Measurements from ENCODE around the gene ZNF750. TPM values are rescaled to one million over a fixed set of nuclear protein-coding genes. Genes with fewer than 3 reads are reported as not detected.

The ZNF750 gene
- total RNA-seq, 2 donors from 2014 or later: not detected

- no peak for ATAC-seq
- intact Hi-C loops (cut with DNase I): loop anchor here in 1 of 2 donors (10.0 kb wide), 1 partner anchor 89 kb away; no protein-coding TSS in a partner anchor
- no peak for DNase-seq
Measured at GRCh38 chr17:82874011-82874835, 34.4 kb upstream of the ZNF750 start.

- ATAC-seq: no peak
- intact Hi-C loops (cut with DNase I): loop anchor here in 1 of 2 donors (10.0 kb wide), 1 partner anchor 89 kb away; no protein-coding TSS in a partner anchor
- DNase-seq: no peak
Measured at GRCh38 chr17:82873521-82873920, 33.7 kb upstream of the ZNF750 start.

GRCh38 chr17:82872591-82873520 lies 33.0 kb upstream of the ZNF750 start:
- DNase-seq: no peak
- intact Hi-C loops (cut with DNase I): loop anchor here in 1 of 2 donors (10.0 kb wide), 1 partner anchor 88 kb away; no protein-coding TSS in a partner anchor
- ATAC-seq: no peak

DNA sequence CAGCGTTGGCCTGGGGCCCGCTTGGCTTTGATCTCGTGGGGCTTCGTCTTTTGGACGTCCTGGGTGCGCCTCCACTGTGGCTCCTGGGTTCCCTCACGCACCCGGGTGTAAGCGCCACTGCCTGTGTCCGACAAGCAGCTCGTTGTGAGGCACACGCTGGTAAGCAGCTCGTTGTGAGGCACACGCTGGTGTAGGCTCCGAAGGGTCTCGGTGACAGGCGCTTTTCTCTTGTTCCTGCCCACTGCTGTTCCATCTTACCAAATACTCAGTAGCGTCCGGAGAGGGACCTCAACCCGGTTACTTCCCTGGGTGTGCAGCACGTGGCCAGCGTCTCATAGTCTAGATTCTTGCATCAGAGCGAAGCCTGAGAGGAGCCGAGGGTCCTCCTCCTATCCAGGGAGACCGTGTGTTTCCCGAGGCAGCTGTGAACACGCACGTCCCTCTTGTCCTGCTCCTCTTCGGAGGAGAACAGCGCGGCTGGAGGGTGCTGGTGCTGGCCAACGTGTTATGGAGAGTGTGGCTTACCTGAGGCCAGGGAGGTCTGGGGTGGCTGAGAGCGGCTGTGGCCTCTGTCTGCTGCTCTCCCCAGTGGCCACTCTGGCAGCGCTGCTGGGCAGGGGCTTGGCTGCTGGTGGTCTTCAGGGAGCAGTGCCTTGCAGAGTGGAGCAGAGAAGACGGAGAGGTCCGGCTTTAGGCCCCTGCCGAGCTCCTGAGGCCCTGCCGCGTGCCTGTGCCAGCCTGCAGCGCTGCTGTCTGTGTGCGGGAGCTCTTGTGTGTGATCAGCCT lies 32.1 kb upstream of the ZNF750 start:
- no peak for ATAC-seq
- intact Hi-C loops (cut with DNase I): loop anchor here in 1 of 2 donors (10.0 kb wide), 1 partner anchor 87 kb away; no protein-coding TSS in a partner anchor
- DNase-seq: no peak

- intact Hi-C loops (cut with DNase I): loop anchor here in 1 of 2 donors (10.0 kb wide), 1 partner anchor 86 kb away; no protein-coding TSS in a partner anchor
- DNase-seq (no peak), ATAC-seq (peak in 1 of 2 donors; percentile 31)
Measured at GRCh38 chr17:82871056-82871775, 31.4 kb upstream of the ZNF750 start.

GRCh38 chr17:82870541-82870940 lies 30.7 kb upstream of the ZNF750 start:
- intact Hi-C loops (cut with DNase I): loop anchor here in 1 of 2 donors (10.0 kb wide), 1 partner anchor 86 kb away; no protein-coding TSS in a partner anchor
- ATAC-seq (no peak), DNase-seq (no peak)

DNA sequence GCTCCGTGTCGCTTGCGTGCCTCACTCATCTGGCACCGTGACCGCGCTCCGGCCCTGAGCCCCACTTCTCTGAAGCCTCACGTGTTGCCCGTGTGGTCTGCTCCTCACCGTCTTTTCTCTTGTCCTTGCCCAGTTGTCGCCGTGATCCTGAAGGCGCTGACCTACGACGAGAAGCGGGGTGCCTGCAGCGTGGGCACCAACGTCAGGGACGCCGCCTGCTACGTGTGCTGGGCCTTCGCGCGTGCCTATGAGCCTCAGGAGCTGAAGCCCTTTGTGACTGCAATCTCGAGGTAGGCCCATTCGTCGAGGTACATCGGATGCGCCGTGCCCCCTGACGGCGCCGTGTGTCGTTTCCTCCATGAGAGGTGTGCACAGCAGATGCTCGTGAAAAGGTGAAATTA lies 30.3 kb upstream of the ZNF750 start:
- DNase-seq (no peak), ATAC-seq (no peak)
- intact Hi-C loops (cut with DNase I): loop anchor here in 1 of 2 donors (10.0 kb wide), 1 partner anchor 85 kb away; no protein-coding TSS in a partner anchor

- intact Hi-C loops (cut with DNase I): no loop called here
- no peak for ATAC-seq
- DNase-seq: no peak
Measured at GRCh38 chr17:82869536-82869935, 29.7 kb upstream of the ZNF750 start.

GRCh38 chr17:82868715-82869131 lies 28.9 kb upstream of the ZNF750 start:
- intact Hi-C loops (cut with DNase I): no loop called here
- no peak for ATAC-seq
- no peak for DNase-seq

DNA sequence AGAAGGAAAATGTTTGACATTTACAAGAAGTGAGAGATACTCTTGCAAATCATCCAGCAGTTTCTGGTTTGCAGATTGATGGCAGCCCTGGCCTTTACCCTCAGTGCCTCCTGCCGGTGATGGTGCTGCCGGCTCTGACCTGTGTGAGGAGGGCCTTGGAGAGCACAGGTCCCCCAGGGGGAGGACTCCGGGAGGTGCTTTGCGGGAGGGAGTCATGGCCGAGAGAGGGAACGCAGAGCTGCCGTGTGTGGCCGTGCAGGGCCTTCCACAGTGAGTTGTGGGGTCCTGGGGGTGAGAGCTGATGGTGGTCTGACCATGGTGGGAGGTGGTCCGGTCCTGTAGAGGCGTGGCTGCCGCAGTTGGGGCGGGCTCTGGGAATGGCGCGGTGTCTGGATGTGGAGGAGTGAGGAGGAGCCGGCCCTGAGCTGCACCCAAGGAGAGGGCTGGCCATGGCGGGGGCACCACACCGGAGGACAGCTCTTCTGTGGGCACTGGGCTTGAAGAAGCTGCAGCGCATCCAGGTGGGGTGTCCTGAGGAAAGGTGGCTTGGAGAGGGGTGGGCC lies 28.0 kb upstream of the ZNF750 start:
- intact Hi-C loops (cut with DNase I): no loop called here
- ATAC-seq: no peak
- DNase-seq: no peak

DNA sequence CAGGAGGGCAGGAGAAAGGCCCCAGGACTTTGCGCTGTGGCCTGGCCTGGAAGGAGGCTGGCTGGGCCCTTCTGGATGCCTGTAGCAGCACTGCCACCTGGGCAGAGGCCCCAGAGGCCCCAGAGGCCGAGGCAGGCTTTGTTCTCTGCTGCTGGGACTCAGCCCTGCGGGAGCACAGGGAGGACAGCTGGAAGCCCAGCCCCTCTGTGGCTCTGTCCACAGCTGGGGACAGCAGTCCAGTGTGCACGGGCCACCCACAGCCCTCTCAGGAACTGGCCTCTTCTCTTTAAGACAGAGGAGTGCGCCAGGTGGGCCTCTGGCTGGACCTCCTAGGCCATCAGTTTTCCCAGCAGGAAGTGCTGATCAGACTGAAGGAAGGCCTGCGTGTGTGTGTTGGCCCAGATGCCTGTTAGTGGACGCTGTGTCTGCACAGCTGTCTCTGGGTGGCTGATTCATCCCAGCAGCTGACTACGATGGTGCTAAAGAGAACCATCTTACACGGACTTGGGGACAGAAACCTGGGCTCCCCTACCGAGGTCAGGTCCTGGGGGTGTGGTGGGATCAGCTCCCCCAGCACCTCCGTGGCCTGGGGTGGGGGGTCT lies 26.9 kb upstream of the ZNF750 start:
- ATAC-seq (peak; percentile 19 to 76), DNase-seq (peak; percentile 63)
- intact Hi-C loops (cut with DNase I): no loop called here

DNA sequence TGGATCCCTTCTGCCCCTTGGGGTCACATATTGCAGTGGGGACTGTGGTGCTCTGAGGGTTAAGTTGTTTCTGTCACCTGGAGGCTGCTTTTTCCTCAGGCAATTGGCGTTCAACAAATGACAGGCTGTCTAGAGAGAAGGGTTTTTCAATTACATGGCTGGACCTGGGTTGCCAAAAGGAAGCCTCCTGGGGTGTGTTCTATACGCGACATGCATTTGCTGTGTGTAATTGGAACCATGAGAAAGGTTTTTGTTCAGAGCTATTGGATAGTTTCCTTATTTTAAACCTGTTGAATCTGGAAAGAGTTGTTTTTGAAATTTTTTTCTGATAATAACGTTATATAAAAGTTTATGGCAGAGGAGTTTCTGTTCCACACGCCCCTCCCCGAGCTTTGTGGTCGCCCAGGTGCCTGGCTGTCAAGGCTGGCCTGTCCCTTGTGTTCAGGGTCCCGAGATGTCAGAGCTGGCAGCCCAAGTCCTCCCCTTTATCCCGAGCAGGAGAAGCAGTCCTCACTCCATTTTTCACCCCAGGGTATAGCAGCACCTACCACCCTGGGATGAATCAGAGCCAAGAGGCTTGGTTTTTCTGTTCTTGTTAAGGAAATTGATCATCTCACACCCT lies 26.1 kb upstream of the ZNF750 start:
- intact Hi-C loops (cut with DNase I): no loop called here
- DNase-seq: no peak
- no peak for ATAC-seq

GRCh38 chr17:82865274-82865673 lies 25.5 kb upstream of the ZNF750 start:
- no peak for DNase-seq
- ATAC-seq: no peak
- intact Hi-C loops (cut with DNase I): no loop called here

- ATAC-seq (no peak), DNase-seq (no peak)
- intact Hi-C loops (cut with DNase I): no loop called here
Measured at GRCh38 chr17:82864713-82865248, 25.0 kb upstream of the ZNF750 start.

DNA sequence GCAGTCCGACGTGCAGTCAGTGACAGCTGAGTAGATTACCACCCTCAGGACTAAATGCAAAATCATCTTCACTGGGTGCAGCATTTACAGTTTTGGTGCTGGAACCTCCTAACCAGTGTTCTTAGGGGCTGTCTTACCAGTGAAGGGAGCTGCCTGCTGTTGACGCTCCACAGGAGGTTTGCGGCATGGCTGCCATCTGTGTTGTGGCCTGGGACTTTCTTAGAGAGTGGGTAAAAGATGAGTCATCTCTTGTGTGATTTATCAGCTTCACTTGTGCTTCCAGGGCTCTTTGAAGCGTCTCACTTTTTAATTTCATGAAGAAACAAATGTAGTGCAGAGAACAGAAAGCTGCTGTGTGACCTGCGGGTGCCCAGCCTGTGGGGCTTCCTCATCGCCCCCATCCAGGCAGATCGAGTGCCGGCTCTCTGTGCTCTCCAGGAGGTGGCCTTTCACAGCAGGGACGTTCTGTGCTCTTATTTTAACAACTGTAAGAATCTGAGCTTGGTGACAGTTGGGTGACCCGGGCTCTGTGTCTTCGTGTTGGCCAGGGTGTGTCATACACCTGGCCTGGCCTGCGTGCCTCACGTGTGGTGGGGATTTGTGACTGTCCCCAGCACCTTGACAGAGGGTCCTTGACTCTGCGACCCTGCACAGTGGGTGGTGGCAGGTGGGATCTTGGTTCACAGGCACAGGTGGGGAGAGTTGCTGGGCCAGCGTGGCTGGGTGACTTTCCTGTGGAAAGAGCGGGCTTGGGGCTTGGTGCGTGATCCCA lies 24.3 kb upstream of the ZNF750 start:
- DNase-seq (no peak), ATAC-seq (peak; percentile 11 to 32)
- intact Hi-C loops (cut with DNase I): no loop called here

- no peak for DNase-seq
- no peak for ATAC-seq
- intact Hi-C loops (cut with DNase I): no loop called here
Measured at GRCh38 chr17:82863383-82863940, 23.6 kb upstream of the ZNF750 start.
